Gastroesophageal sphincter (tissue), 3 donors: ENCODE data around the gene PCAT7.

Experiments
- CTCF ChIP-seq, 4 experiments: fragments of 200-600 bp in 2 of 4; fragments of 450-650 bp in 2 of 4; sonication (generic) in 1 of 4; IDR thresholded peaks; one replicate each; pipeline ENCODE4 v1.5.1; 2017 to 2019; ENCODE audit warnings: antibody characterized with exemption in 4 of 4, mild to moderate bottlenecking in 2 of 4, moderate library complexity in 2 of 4
- EP300 ChIP-seq: sonication (generic); formaldehyde crosslinking; IDR thresholded peaks from one replicate; pipeline ENCODE4 v1.6.1; 2017; ENCODE audit warnings: antibody characterized with exemption, mild to moderate bottlenecking
- POLR2A ChIP-seq, 2 donors: fragments of 450-650 bp; IDR thresholded peaks; one replicate each; pipeline ENCODE4 v1.6.1; 2017; ENCODE audit warnings: antibody characterized with exemption in 2 of 2, mild to moderate bottlenecking in 2 of 2, moderate library complexity in 1 of 2
- POLR2AphosphoS5 ChIP-seq: sonication (generic); formaldehyde crosslinking; IDR thresholded peaks from one replicate; pipeline ENCODE4 v1.6.1; 2017; ENCODE audit warnings: antibody characterized with exemption

- no peak for TF ChIP-seq POLR2A (IDR thresholded peaks at IDR 0.05)
- TF ChIP-seq CTCF (IDR thresholded peaks at IDR 0.05) = no peak
- TF ChIP-seq POLR2AphosphoS5 = no peak
- TF ChIP-seq EP300 = no peak
These were observed 22.2 kb downstream of the PCAT7 start for GRCh38 chr9:94577036-94577435.
